WTC11 (cell line): Measurements from ENCODE around the gene KLHDC8A. TPM values are rescaled to one million over a fixed set of nuclear protein-coding genes. Genes with fewer than 3 reads are reported as not detected.

Source experiments
- ATAC-seq: fragments of 200-7000 bp; cut with Tn5 transposase; 2 replicates; pipeline ENCODE4 v1.10.0; 2021; ENCODE audit warnings: mild to moderate bottlenecking, moderate library complexity
- CTCF ChIA-PET: fragments of 300-600 bp; sonication (Branson Sonifier 250); formaldehyde crosslinking; loops from one replicate; lab custom pipeline; 2021; ENCODE audit warnings: antibody characterized with exemption; lab: Charles Lee
- POLR2A ChIA-PET: fragments of 350-600 bp; sonication (Branson Sonifier 250); formaldehyde crosslinking; loops from one replicate; lab custom pipeline; 2021; ENCODE audit warnings: antibody characterized with exemption; lab: Charles Lee
- DNase-seq: peaks from one replicate; pipeline ENCODE4 v3.0.0; 2021; ENCODE audit warnings: low spot score
- H3K27ac Mint-ChIP-seq: 2 replicates; pipeline ENCODE4 v1.8.0; 2021; ENCODE audit warnings: mixed read lengths
- H3K27me3 Mint-ChIP-seq: 2 replicates; pipeline ENCODE4 v1.8.0; 2021; ENCODE audit warnings: low read depth, mild to moderate bottlenecking, moderate library complexity, mixed read lengths
- H3K36me3 Mint-ChIP-seq: 2 replicates; pipeline ENCODE4 v1.8.0; 2021; ENCODE audit warnings: mixed read lengths
- H3K4me1 Mint-ChIP-seq: 2 replicates; pipeline ENCODE4 v1.8.0; 2022; ENCODE audit warnings: mixed read lengths
- H3K4me3 Mint-ChIP-seq: 2 replicates; pipeline ENCODE4 v1.8.0; 2021; ENCODE audit warnings: mild to moderate bottlenecking, moderate library complexity, mixed read lengths
- H3K9me3 Mint-ChIP-seq: 2 replicates; pipeline ENCODE4 v1.8.0; 2021; ENCODE audit warnings: mixed read lengths
- ATF2 ChIP-seq: sonication (generic); formaldehyde crosslinking; IDR thresholded peaks from 2 replicates; pipeline ENCODE4 v1.8.1; 2022; ENCODE audit warnings: low read depth, missing genetic modification reagents, borderline replicate concordance
- CTCF ChIP-seq: fragments of 200-600 bp; IDR thresholded peaks from 2 replicates; pipeline ENCODE4 v1.8.0; 2022; ENCODE audit warnings: antibody characterized with exemption
- ELF4 ChIP-seq: sonication (generic); formaldehyde crosslinking; IDR thresholded peaks from 2 replicates; pipeline ENCODE4 v1.8.1; 2022; ENCODE audit warnings: low read depth, mild to moderate bottlenecking, moderate library complexity, missing genetic modification reagents
- EMX1 ChIP-seq: fragments of 250-450 bp; sonication (Bioruptor Pico); IDR thresholded peaks from 2 replicates; pipeline ENCODE4 v1.8.0; 2021; ENCODE audit warnings: mild to moderate bottlenecking
- FOXJ3 ChIP-seq: sonication (generic); formaldehyde crosslinking; IDR thresholded peaks from 2 replicates; pipeline ENCODE4 v1.9.0; 2021; ENCODE audit warnings: missing genetic modification reagents, mild to moderate bottlenecking, borderline replicate concordance
- FOXP1 ChIP-seq: sonication (generic); formaldehyde crosslinking; IDR thresholded peaks from 2 replicates; pipeline ENCODE4 v1.8.0; 2022; ENCODE audit warnings: missing genetic modification reagents, mild to moderate bottlenecking, moderate library complexity, borderline replicate concordance
- FOXP4 ChIP-seq: sonication (generic); formaldehyde crosslinking; IDR thresholded peaks from 2 replicates; pipeline ENCODE4 v1.8.0; 2022; ENCODE audit warnings: mild to moderate bottlenecking, missing genetic modification reagents
- IRF2 ChIP-seq: sonication (generic); formaldehyde crosslinking; IDR thresholded peaks from 2 replicates; pipeline ENCODE4 v1.8.0; 2022; ENCODE audit warnings: low read depth, missing genetic modification reagents, borderline replicate concordance
- MAX ChIP-seq: sonication (generic); formaldehyde crosslinking; IDR thresholded peaks from 2 replicates; pipeline ENCODE4 v1.8.0; 2022; ENCODE audit warnings: mild to moderate bottlenecking, missing genetic modification reagents
- MYBL2 ChIP-seq: sonication (generic); formaldehyde crosslinking; IDR thresholded peaks from 2 replicates; pipeline ENCODE4 v1.8.1; 2023; ENCODE audit warnings: mild to moderate bottlenecking, moderate library complexity, missing genetic modification reagents
- NR2C2 ChIP-seq: sonication (generic); formaldehyde crosslinking; IDR thresholded peaks from 2 replicates; pipeline ENCODE4 v1.8.0; 2022; ENCODE audit warnings: mild to moderate bottlenecking, missing genetic modification reagents
- SMAD4 ChIP-seq: sonication (generic); formaldehyde crosslinking; IDR thresholded peaks from 2 replicates; pipeline ENCODE4 v1.8.0; 2022; ENCODE audit warnings: mild to moderate bottlenecking, missing genetic modification reagents
- SP1 ChIP-seq: sonication (generic); formaldehyde crosslinking; conservative IDR thresholded peaks from 2 replicates; pipeline ENCODE4 v1.8.1; 2022; ENCODE audit warnings: missing genetic modification reagents
- USF1 ChIP-seq: sonication (generic); formaldehyde crosslinking; IDR thresholded peaks from 2 replicates; pipeline ENCODE4 v1.8.0; 2022; ENCODE audit warnings: mild to moderate bottlenecking, missing genetic modification reagents
- USF2 ChIP-seq: sonication (generic); formaldehyde crosslinking; IDR thresholded peaks from 2 replicates; pipeline ENCODE4 v1.8.1; 2023; ENCODE audit warnings: mild to moderate bottlenecking, missing genetic modification reagents, moderate library complexity
- ZNF121 ChIP-seq: sonication (generic); formaldehyde crosslinking; IDR thresholded peaks from 2 replicates; pipeline ENCODE4 v1.8.0; 2023; ENCODE audit warnings: missing genetic modification reagents
- ZNF138 ChIP-seq: sonication (generic); formaldehyde crosslinking; conservative IDR thresholded peaks from 2 replicates; pipeline ENCODE4 v1.8.1; 2022; ENCODE audit warnings: mild to moderate bottlenecking, moderate library complexity, missing genetic modification reagents
- ZNF232 ChIP-seq: sonication (generic); formaldehyde crosslinking; IDR thresholded peaks from 2 replicates; pipeline ENCODE4 v1.8.0; 2022; ENCODE audit warnings: mild to moderate bottlenecking, missing genetic modification reagents
- total RNA-seq: library from RNA; stranded (reverse); gene quantifications from 3 replicates; pipeline ENCODE4 v1.2.3, GENCODE V29; 2021

KLHDC8A gene
- total RNA-seq, 1 experiment from 2014 or later: 1.7 TPM

- Mint-ChIP-seq H3K4me3 (no peak overlapping the region), H3K36me3 (peaks cover 8% of the 10 kb centered on the region), H3K9me3 (no peaks in the 10 kb centered on the region), H3K27ac (peak overlapping the region; percentile 84), H3K4me1 (peaks cover 23% of the 10 kb centered on the region), H3K27me3 (peaks cover 29% of the 10 kb centered on the region)
- ChIA-PET POLR2A (interaction anchor here (0.6 to 2.5 kb wide), 8 partner anchors 9 to 64 kb away, joined by 3 to 22 read pairs (median 6); no protein-coding TSS in a partner anchor), CTCF (interaction anchor here (0.6 to 13.8 kb wide), 35 partner anchors 8 to 334 kb away, joined by 3 to 684 read pairs (median 7); partner anchors contain the start of gene TMCC2)
- no peak for TF ChIP-seq NR2C2
- peak; percentile 87 for TF ChIP-seq USF2 (CRISPR knock-in tag)
- peak; percentile 47; the same call in 1 of the 2 replicates for TF ChIP-seq SP1 (CRISPR knock-in tag)
- no peak for TF ChIP-seq FOXJ3 (CRISPR knock-in tag)
- no peak for TF ChIP-seq ATF2 (CRISPR knock-in tag)
- TF ChIP-seq IRF2 (CRISPR knock-in tag): no peak
- peak; percentile 13; the same call in 1 of the 2 replicates for TF ChIP-seq FOXP1 (CRISPR knock-in tag)
- peak; percentile 89 for TF ChIP-seq USF1 (CRISPR knock-in tag)
- 0 out of 2 replicates have a peak, but pooled peaks have one; percentile 19 for TF ChIP-seq FOXP4 (CRISPR knock-in tag)
- peak; percentile 65 for TF ChIP-seq CTCF
- DNase-seq (peak; percentile 80), ATAC-seq (peak; percentile 49)
These were observed 31.3 kb downstream of the KLHDC8A start for GRCh38 chr1:205325334-205325884.

GRCh38 chr1:205324781-205325180, 31.9 kb downstream of the KLHDC8A start:
- CTCF ChIA-PET: interaction anchor here (0.7 to 13.8 kb wide), 33 partner anchors 10 to 334 kb away, joined by 3 to 684 read pairs (median 7); partner anchors contain the start of gene TMCC2
- peak; percentile 1; the same call in 1 of the 2 replicates for ATAC-seq
- Mint-ChIP-seq H3K27ac (peak overlapping the region; percentile 84), H3K36me3 (peaks cover 13% of the 10 kb centered on the region)
- TF ChIP-seq ZNF138 (CRISPR knock-in tag) (no peak), MAX (no peak), ELF4 (no peak), EMX1 (CRISPR knock-in tag) (no peak), ZNF121 (CRISPR knock-in tag) (no peak), MYBL2 (no peak), ZNF232 (no peak), SMAD4 (CRISPR knock-in tag) (no peak)
- TF ChIP-seq, all 79 proteins: peak for 0
- no peak for DNase-seq
- Mint-ChIP-seq H3K4me3 (no peak overlapping the region), H3K4me1 (peaks cover 29% of the 10 kb centered on the region), H3K27me3 (peaks cover 35% of the 10 kb centered on the region), H3K9me3 (no peaks in the 10 kb centered on the region)
- POLR2A ChIA-PET: interaction anchor here (0.6 to 2.5 kb wide), 8 partner anchors 9 to 64 kb away, joined by 3 to 22 read pairs (median 6); no protein-coding TSS in a partner anchor
